HepG2 (cell line): Measurements from ENCODE around the gene RNF149. TPM values are rescaled to one million over a fixed set of nuclear protein-coding genes. Genes with fewer than 3 reads are reported as not detected.

Experiments
- ATF1 ChIP-seq: IDR thresholded peaks from 2 replicates; pipeline ENCODE4 v1.6.1; 2016; ENCODE audit warnings: mild to moderate bottlenecking, control low read depth
- CTCF ChIP-seq: sonication (generic); formaldehyde crosslinking; IDR thresholded peaks from 2 replicates; pipeline ENCODE4 v1.5.0; 2020; ENCODE audit warnings: mild to moderate bottlenecking, missing genetic modification reagents, moderate library complexity
- ELK4 ChIP-seq: sonication (generic); formaldehyde crosslinking; IDR thresholded peaks from 2 replicates; pipeline ENCODE4 v1.9.0; 2021; ENCODE audit warnings: missing genetic modification reagents, borderline replicate concordance
- GMEB1 ChIP-seq: sonication (generic); formaldehyde crosslinking; IDR thresholded peaks from 2 replicates; pipeline ENCODE4 v1.5.1; 2020; ENCODE audit warnings: missing genetic modification reagents, mild to moderate bottlenecking, borderline replicate concordance
- MED1 ChIP-seq: sonication (generic); formaldehyde crosslinking; IDR thresholded peaks from 2 replicates; pipeline ENCODE4 v1.4.0; 2020; ENCODE audit warnings: missing genetic modification reagents
- POGZ ChIP-seq: sonication (generic); formaldehyde crosslinking; IDR thresholded peaks from 2 replicates; pipeline ENCODE4 v1.4.0; 2020; ENCODE audit warnings: mild to moderate bottlenecking, missing genetic modification reagents
- RXRB ChIP-seq: IDR thresholded peaks from 2 replicates; pipeline ENCODE4 v1.6.1; 2016; ENCODE audit warnings: borderline replicate concordance, missing genetic modification reagents, missing compliant biosample characterization
- SP5 ChIP-seq: IDR thresholded peaks from 2 replicates; pipeline ENCODE4 v1.6.1; 2016; ENCODE audit warnings: low read depth, borderline replicate concordance
- TFAP4 ChIP-seq: sonication (generic); IDR thresholded peaks from 2 replicates; pipeline ENCODE4 v1.6.1; 2016; ENCODE audit warnings: low read depth, borderline replicate concordance
- TP53 ChIP-seq: sonication (generic); formaldehyde crosslinking; conservative IDR thresholded peaks from 2 replicates; pipeline ENCODE4 v1.4.0; 2020; ENCODE audit warnings: missing genetic modification reagents
- XRCC5 ChIP-seq: fragments of 200-400 bp; formaldehyde crosslinking; optimal IDR thresholded peaks from 2 replicates; pipeline ENCODE3; 2017; ENCODE audit warnings: mild to moderate bottlenecking, low read length
- ZBTB25 ChIP-seq: IDR thresholded peaks from 2 replicates; pipeline ENCODE4 v1.6.1; 2018; ENCODE audit warnings: missing genetic modification reagents
- ZBTB39 ChIP-seq: sonication (generic); formaldehyde crosslinking; IDR thresholded peaks from 2 replicates; pipeline ENCODE4 v1.5.0; 2020; ENCODE audit warnings: missing genetic modification reagents
- ZBTB43 ChIP-seq: sonication (generic); formaldehyde crosslinking; conservative IDR thresholded peaks from 2 replicates; pipeline ENCODE4 v1.4.0; 2020; ENCODE audit warnings: missing genetic modification reagents
- ZNF557 ChIP-seq: sonication (generic); formaldehyde crosslinking; IDR thresholded peaks from 2 replicates; pipeline ENCODE4 v1.4.0; 2020; ENCODE audit warnings: missing genetic modification reagents
- ZNF607 ChIP-seq: sonication (generic); formaldehyde crosslinking; IDR thresholded peaks from 2 replicates; pipeline ENCODE4 v1.5.1; 2020; ENCODE audit warnings: missing genetic modification reagents, mild to moderate bottlenecking, borderline replicate concordance
- polyA plus RNA-seq, 8 experiments: library from polyadenylated mRNA; depleted of rRNA in 3 of 8; stranded (reverse) in 7 of 8; unstranded in 1 of 8; fragments of >200 nt; fragmentation: Illumina TruSeq in 4 of 8; extraction: Trizol in 4 of 8; gene quantifications; 2 replicates each; pipeline versions ENCODE4 v1.2.1 to v1.2.3, GENCODE V29; 2011 to 2016; ENCODE audit warnings: low read depth in 4 of 8, missing spikeins in 1 of 8, mixed read lengths in 1 of 8; ENCODE audit not compliant: insufficient read depth in 1 of 8
- total RNA-seq, 5 experiments: library from RNA; depleted of rRNA; stranded (reverse); fragments of >200 nt; fragmentation: Illumina TruSeq; extraction: Trizol; gene quantifications; 2 replicates each; pipeline ENCODE4 v1.2.3, GENCODE V29; 2016; ENCODE audit warnings: low read depth in 1 of 5

RNF149 gene
- total and polyA plus RNA-seq, 2 of the 13 experiments (the other 11 are each of a cell fraction or from before 2014, with no cell fraction given), result 87.6 to 109 TPM

GRCh38 chr2:101267671-101268656, 40.5 kb downstream of the RNF149 start (continued):
- TF ChIP-seq ZBTB43 (CRISPR knock-in tag), result no peak
- TF ChIP-seq GMEB1 (CRISPR knock-in tag), result 0 out of 2 replicates have a peak, but pooled peaks have one; percentile 10
- TF ChIP-seq XRCC5, result no peak
- peak; percentile 6; the same call in 1 of the 2 replicates for TF ChIP-seq RXRB (CRISPR knock-in tag)
- 0 out of 2 replicates have a peak, but pooled peaks have one; percentile 3 for TF ChIP-seq ZBTB25 (CRISPR knock-in tag)
- TF ChIP-seq POGZ, result 0 out of 2 replicates have a peak, but pooled peaks have one; percentile 15
- no peak for TF ChIP-seq ZBTB39 (CRISPR knock-in tag)
- TF ChIP-seq MED1, result peak; percentile 68
- 0 out of 2 replicates have a peak, but pooled peaks have one; percentile 32 for TF ChIP-seq ATF1 (CRISPR knock-in tag)
- TF ChIP-seq TP53 (CRISPR knock-in tag), result 0 out of 2 replicates have a peak, but pooled peaks have one; percentile 34
- no peak for TF ChIP-seq SP5 (CRISPR knock-in tag)
- TF ChIP-seq TFAP4, result peak; percentile 41; the same call in 1 of the 2 replicates
- TF ChIP-seq ZNF607 (CRISPR knock-in tag), result 0 out of 2 replicates have a peak, but pooled peaks have one; percentile 36
- no peak for TF ChIP-seq CTCF
- 0 out of 2 replicates have a peak, but pooled peaks have one; percentile 75 for TF ChIP-seq ZNF557 (CRISPR knock-in tag)
- no peak for TF ChIP-seq ELK4 (CRISPR knock-in tag)
